DMS153 (cell line): ENCODE measurements around the gene AK3.
A peak's percentile ranks its signal among the peaks of the same experiment; 100 is the strongest.
"Not testable (repeated sequence)": the region's sequence is repeated elsewhere in the genome, so short reads cannot be mapped to it uniquely, and the experiment has no call there.

Experiments
- DNase-seq: peaks from one replicate; lab custom pipeline; 2025; lab: John Stamatoyannopoulos, UW

The AK3 gene

GRCh38 chr9:4666042-4666699 is 74.8 kb downstream of the AK3 start, which contains the start of gene SPATA6L:
SPATA6L (minus strand) TSS chr9:4666480; CDS start chr9:4666250, 230 bp downstream.
- DNase-seq, result peak; percentile 64

GRCh38 chr9:4665357-4665756 is 75.6 kb downstream of the AK3 start:
- peak; percentile 40 for DNase-seq

- DNase-seq, result no peak
These were observed 77.0 kb downstream of the AK3 start for GRCh38 chr9:4663956-4664355.

GRCh38 chr9:4662989-4663792 is 77.8 kb downstream of the AK3 start:
- peak; percentile 59 for DNase-seq

GRCh38 chr9:4662108-4662988 is 78.7 kb downstream of the AK3 start, which contains the start of gene PLPP6:
PLPP6 (plus strand) TSS chr9:4662294; CDS start chr9:4662376, 82 bp downstream.
- peak; percentile 80 for DNase-seq

- DNase-seq, result no peak
These were observed 79.4 kb downstream of the AK3 start for GRCh38 chr9:4661611-4662010.

GRCh38 chr9:4661165-4661564 is 79.8 kb downstream of the AK3 start:
- no peak for DNase-seq

- DNase-seq, result not testable (repeated sequence)
These were observed 80.3 kb downstream of the AK3 start for GRCh38 chr9:4660665-4661064.
